GM18867 (cell line): ENCODE results near the gene PITHD1.
"Not testable (repeated sequence)": the region's sequence is repeated elsewhere in the genome, so short reads cannot be mapped to it uniquely, and the experiment has no call there.

Experiments used
- ATAC-seq: cut with Tn5 transposase; IDR thresholded peaks from one replicate; pipeline ENCODE4 v1.9.1; 2021; ENCODE audit warnings: mild to moderate bottlenecking, moderate library complexity; ENCODE audit not compliant: unreplicated experiment

PITHD1 gene

DNA sequence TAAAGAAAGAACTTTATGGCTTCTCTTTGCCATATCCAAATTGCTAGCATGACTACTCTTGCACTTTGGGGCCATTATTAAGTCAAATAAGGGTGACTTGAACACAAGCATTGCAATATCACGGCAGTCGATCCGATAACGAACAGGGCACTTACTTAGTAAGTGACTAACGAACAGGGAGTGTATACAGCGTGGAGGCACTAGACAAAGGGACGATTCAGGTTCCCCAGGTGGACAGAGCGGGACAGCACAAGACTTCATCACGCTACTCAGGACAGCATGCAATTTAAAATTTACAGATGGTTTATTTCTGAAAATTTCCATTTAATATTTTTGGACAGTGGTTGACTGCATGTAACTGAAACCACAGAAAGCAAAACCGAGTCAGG is 5.4 kb upstream of the PITHD1 start:
- ATAC-seq = no peak

DNA sequence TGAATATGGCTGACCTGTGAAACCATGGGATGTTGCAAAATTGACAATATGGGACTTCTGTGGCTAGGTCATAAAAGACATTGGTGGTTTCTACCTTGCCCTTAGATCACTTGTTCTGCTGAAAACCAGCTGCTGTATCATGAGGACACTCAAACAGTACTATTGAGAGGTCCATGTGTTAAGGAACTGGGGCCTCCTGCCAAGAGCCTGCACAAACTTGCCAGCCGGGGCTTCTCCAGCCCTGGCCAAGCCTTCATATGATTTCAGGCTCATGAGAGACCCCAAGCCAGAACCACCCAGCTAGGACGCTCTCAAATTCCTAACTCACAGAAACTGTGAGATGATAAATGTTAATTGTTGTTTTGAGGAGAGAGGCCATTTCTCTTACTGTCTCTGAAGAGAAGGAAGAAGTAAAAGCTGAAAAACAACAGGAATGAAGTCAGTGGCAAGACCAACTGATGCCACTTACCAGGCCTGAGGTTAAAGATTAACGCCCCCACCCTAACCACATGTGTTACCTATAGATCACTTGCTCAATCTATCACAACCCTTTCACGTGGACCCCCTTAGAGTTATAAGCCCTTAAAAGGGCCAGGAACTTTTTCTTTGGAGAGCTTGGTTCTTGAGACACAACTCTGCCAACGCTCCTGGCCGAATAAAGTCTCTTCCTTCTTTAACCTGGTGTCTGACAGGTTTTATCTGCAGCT is 3.9 kb upstream of the PITHD1 start:
- ATAC-seq = no peak

GRCh38 chr1:23776217-23776616 is 2.0 kb upstream of the PITHD1 start:
- ATAC-seq = no peak

DNA sequence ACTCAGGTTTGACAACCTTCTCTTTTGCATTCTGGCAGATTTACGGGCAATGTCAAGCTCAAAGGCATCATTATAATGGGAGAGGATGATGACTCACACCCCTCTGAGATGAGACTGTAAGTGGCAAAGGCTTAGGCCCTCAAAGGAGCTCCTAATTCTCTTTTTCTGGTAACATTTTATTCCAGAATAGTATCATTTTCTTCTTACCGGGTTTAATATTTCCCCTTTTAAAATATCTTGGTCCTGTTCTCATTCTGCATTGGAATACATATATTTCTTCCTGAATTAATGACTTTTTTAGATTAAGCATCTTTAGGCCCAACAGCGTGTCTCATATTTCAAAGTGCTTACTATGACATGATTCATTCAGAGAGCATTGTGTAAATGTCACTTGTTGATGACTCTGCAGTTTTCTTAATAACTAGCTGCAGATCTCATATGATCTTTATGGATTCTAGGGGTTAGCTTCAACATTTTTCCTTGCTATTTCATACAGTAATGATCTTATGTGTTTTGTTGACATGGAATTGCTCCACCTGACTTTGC is 1.7 kb downstream of the PITHD1 start:
- ATAC-seq = no peak

- not testable (repeated sequence) for ATAC-seq
Measured at GRCh38 chr1:23783141-23783540, 4.9 kb downstream of the PITHD1 start.

DNA sequence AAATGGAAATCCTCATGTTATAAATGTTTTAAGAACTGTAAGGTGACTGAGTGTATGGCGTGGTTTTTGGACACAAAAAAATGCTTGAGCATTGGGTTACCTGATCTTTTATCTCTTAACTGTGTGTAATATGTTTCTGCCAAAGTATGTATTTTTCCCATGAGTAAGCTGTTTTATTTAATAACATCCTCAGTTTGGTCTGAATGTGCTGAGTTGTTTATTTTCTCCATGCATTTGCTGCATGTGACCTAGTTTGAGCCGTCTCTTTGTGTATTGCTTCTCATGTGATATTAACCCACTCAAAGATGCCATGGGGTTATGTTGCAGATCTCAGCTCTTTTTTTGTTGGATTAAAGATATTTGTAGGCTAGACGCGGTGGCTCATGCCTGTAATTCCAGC is 6.6 kb downstream of the PITHD1 start:
- ATAC-seq = no peak

DNA sequence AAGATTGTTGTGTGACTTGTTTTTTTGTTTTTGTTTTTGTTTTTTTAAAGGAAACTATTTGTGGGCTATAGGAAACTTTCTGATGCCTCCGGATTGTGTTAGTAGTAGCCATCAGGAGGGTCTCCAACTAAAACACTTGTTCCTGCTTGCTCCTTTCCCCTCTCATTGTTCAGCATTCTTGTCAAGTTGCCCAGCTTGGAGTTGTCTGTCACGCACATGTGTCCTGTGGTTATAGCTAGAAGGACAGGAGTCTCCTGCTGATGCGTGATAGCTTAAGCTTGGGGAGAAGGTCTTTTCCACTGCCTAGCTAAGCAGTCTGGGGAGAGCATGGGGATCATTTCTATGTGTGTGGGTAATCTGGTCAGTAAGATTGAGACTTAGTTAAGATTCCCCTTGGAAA is 9.5 kb downstream of the PITHD1 start:
- ATAC-seq = no peak

DNA sequence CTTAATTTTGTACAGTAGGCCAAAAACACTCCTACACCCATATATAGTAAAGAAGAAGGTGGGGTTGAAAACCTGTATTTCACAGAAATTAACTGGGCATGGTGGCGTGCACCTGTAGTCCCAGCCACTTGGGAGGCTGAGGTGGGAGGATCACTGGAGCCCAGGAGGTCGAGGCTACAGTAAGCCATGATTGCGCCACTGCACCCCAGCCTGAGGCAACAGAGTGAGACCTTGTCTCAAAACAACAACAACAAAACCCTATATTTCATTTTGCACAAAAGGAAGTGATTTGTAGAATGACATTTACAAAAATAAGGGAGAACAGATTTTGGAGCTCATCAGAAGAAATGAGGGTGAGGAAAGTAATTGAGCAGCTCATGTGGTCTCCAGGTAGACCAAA is 10.5 kb downstream of the PITHD1 start:
- ATAC-seq = no peak

- ATAC-seq = peak; percentile 78
Measured at GRCh38 chr1:23790696-23791515, 12.7 kb downstream of the PITHD1 start, which contains the start of gene LYPLA2. LYPLA2 (plus strand) TSS chr1:23791145; CDS start chr1:23792683, 1,538 bp downstream.

DNA sequence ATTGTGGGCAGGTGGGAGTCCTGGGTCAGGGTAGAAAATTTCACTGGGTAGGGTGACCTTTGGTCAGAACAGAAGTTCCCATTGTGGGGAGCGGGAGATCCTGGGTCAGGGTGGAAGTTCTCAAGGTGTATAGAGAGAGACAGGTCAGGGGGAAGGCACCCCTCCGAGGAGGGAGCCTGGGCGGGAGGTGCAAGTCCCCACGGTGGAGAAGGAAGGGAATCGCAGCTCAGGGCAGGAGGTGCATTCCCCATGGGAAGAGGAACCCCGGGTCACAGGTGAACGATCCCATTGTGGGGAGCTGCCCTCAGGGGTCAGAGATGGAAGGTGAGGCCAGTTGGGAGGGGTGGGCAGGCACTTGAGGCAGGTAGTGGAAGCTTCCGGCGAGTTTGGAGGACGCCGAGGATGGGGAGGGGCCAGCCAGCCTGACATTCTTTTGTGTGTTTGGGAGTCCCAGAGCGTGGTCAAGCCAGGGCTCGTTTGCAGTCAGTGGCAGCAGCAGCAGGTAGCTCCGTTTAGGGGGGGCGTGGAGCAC is 13.4 kb downstream of the PITHD1 start:
- no peak for ATAC-seq

GRCh38 chr1:23792151-23792945 is 14.1 kb downstream of the PITHD1 start:
- no peak for ATAC-seq

- ATAC-seq = no peak
Measured at GRCh38 chr1:23793018-23793781, 15.0 kb downstream of the PITHD1 start.

DNA sequence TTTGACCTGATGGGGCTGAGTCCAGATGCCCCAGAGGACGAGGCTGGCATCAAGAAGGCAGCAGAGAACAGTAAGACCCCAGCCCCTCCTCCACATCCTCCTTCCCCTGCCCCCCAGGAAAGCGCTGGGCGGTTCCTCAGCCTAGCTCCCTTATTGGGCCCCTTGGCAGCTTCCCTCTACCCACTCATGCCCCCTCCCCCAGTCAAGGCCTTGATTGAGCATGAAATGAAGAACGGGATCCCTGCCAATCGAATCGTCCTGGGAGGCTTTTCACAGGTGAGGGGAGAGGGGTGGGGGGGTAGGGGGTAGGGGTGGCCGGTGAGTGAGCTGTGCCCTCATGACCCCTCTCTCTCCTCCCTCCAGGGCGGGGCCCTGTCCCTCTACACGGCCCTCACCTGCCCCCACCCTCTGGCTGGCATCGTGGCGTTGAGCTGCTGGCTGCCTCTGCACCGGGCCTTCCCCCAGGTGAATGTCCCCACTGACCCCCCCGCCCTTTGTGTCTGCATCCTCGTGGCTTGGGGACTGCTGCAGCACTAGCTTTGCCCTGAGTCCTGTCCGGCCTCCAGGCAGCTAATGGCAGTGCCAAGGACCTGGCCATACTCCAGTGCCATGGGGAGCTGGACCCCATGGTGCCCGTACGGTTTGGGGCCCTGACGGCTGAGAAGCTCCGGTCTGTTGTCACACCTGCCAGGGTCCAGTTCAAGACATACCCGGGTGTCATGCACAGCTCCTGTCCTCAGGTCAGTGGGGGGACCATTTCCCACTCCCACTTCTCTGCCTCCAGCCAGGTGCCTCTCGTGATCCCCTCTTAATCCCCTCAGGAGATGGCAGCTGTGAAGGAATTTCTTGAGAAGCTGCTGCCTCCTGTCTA is 15.9 kb downstream of the PITHD1 start:
- ATAC-seq = no peak

- not testable (repeated sequence) for ATAC-seq
Measured at GRCh38 chr1:23794732-23795182, 16.5 kb downstream of the PITHD1 start.

DNA sequence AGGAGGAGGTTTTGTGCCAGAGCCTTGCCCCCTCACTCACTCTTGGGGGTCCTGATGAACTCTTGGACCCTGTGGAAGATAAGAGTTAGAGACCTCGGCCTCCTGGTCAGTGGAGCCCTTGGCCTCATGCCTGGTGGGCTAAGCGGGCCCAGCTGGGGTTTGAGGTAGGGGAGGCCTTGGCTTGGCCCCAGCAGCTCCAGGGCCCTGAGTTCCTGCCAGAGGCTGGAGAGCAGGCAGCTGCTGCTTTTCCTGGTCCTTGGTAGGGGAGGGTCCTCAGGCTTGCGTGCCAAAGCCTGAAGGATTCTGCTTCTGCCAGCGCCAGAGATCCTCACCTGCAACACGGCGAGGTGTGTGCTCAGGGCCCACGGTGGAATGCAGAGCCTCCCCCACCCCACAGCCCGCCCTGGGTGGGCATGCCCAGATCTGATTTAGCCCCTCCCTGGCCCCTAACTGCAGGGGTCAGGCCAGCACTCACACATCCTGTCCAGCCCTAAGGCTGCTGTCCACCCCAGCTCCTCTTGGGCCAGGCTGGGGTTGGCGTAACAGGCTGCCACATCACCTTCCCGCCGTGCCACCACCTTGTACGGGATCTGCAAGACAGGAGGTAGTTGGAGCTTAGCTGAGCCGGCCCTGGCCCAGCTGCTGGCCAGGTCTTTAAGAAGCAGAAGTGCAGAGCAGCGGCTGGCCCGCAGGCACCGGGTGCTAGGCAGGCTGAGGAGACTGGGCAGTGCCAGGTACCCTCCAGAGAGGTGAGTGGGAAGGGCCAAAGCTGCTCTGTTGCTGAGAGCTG is 17.7 kb downstream of the PITHD1 start:
- ATAC-seq = no peak

DNA sequence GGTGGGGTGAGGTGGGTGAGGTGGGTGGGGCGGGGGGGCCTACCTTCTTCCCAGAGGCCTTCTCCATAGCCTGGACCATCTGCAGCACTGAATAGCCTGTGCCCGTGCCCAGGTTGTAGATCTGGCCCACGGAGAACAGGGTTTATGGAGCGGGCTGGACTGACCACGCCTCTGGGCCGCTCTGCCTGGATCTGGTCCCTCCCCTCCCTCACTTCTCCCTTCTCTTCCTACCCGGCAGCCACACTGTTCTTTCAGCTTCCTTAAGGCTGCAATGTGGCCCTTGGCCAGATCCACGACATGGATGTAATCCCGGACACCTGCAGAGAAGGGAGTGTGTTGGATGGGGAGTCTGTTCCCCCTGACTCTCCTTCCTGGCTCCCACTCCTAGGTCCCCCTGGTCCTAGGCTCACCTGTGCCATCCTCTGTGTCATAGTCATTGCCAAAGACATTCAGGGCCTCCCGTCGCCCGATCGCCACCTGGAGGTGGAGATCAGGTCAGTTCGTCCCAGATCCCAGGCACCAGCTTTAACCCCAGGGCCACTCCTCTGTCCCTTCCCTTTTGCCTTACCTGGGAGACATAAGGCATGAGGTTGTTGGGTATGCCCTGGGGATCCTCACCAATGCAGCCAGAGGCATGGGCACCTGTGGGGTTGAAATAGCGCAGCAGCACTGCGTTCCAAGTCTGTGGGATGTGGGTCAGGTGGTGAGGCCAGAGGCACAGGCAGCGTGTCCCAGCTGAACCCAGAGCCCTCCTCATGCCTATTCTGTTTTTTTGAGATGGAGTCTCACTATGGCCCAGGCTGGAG is 18.5 kb downstream of the PITHD1 start:
- no peak for ATAC-seq
